HEK293 (cell line): Measurements from ENCODE around the gene PRKAR2B.
A peak's percentile ranks its signal among the peaks of the same experiment; 100 is the strongest.
"Not testable (repeated sequence)": the region's sequence is repeated elsewhere in the genome, so short reads cannot be mapped to it uniquely, and the experiment has no call there.

Experiments used
- CTCF ChIA-PET: fragments of 350-600 bp; formaldehyde crosslinking; extraction: SDS; loops from one replicate; lab custom pipeline; 2021; ENCODE audit warnings: antibody characterized with exemption; lab: Yijun Ruan, JAX
- POLR2A ChIA-PET: fragments of 300-600 bp; formaldehyde crosslinking; extraction: SDS; loops from one replicate; lab custom pipeline; 2020; ENCODE audit warnings: antibody characterized with exemption, inconsistent platforms; lab: Yijun Ruan, JAX
- H3K27ac ChIP-seq: fragments of 200-500 bp; sonication (Bioruptor generic); 2 replicates; pipeline ENCODE4 v1.5.1; 2014; ENCODE audit warnings: low read depth, low read length, control low read depth, inconsistent platforms; ENCODE audit errors: extremely low read depth
- H3K36me3 ChIP-seq, 2 experiments: fragments of 200-500 bp in 1 of 2; sonication (Bioruptor generic) in 1 of 2; 1 replicate in 1 of 2; 2 replicates in 1 of 2; pipeline ENCODE4 v1.5.1; 2014 to 2017; ENCODE audit warnings: inconsistent platforms in 2 of 2, low read length in 2 of 2; ENCODE audit not compliant: control insufficient read depth in 2 of 2, insufficient read depth in 1 of 2
- H3K4me1 ChIP-seq: fragments of 200-500 bp; sonication (Bioruptor generic); 2 replicates; pipeline ENCODE4 v1.5.1; 2014; ENCODE audit warnings: mild to moderate bottlenecking, low read length, inconsistent platforms; ENCODE audit not compliant: control insufficient read depth, insufficient read depth
- H3K4me3 ChIP-seq: 2 replicates; pipeline ENCODE4 v1.5.1; 2011; ENCODE audit warnings: low read depth, mild to moderate bottlenecking, control low read depth, low read length, moderate library complexity
- H3K9me3 ChIP-seq: fragments of 200-500 bp; sonication (Bioruptor generic); 2 replicates; pipeline ENCODE4 v1.5.1; 2014; ENCODE audit warnings: low read depth, low read length, inconsistent platforms; ENCODE audit not compliant: control insufficient read depth, insufficient read depth
- EGR2 ChIP-seq: fragments of 450-650 bp; formaldehyde crosslinking; IDR thresholded peaks from 2 replicates; pipeline ENCODE4 v1.5.1; 2016; ENCODE audit warnings: low read depth, missing biosample characterization, missing genetic modification characterization
- ZBTB8A ChIP-seq: fragments of 450-650 bp; formaldehyde crosslinking; IDR thresholded peaks from 2 replicates; pipeline ENCODE4 v1.5.1; 2016; ENCODE audit warnings: missing biosample characterization, missing genetic modification characterization
- ZNF266 ChIP-seq: fragments of 450-650 bp; formaldehyde crosslinking; IDR thresholded peaks from 2 replicates; pipeline ENCODE4 v1.5.1; 2016; ENCODE audit warnings: missing biosample characterization, missing genetic modification characterization, low read depth
- ZNF394 ChIP-seq: fragments of 450-650 bp; formaldehyde crosslinking; IDR thresholded peaks from 2 replicates; pipeline ENCODE4 v1.5.1; 2016; ENCODE audit warnings: missing biosample characterization, missing genetic modification characterization, mild to moderate bottlenecking, moderate library complexity, borderline replicate concordance
- ZNF426 ChIP-seq: fragments of 450-650 bp; formaldehyde crosslinking; IDR thresholded peaks from 2 replicates; pipeline ENCODE4 v1.5.1; 2017; ENCODE audit warnings: missing biosample characterization, missing genetic modification characterization, mild to moderate bottlenecking, inconsistent platforms, moderate library complexity
- ZNF433 ChIP-seq: fragments of 450-650 bp; formaldehyde crosslinking; IDR thresholded peaks from 2 replicates; pipeline ENCODE4 v1.5.1; 2016; ENCODE audit warnings: missing biosample characterization, missing genetic modification characterization, low read depth
- ZNF510 ChIP-seq: fragments of 450-650 bp; formaldehyde crosslinking; IDR thresholded peaks from 2 replicates; pipeline ENCODE4 v1.5.1; 2018; ENCODE audit warnings: mild to moderate bottlenecking, missing genetic modification characterization, missing biosample characterization; ENCODE audit not compliant: insufficient replicate concordance
- ZNF555 ChIP-seq: fragments of 450-650 bp; formaldehyde crosslinking; conservative IDR thresholded peaks from 2 replicates; pipeline ENCODE4 v1.5.1; 2017; ENCODE audit warnings: missing biosample characterization, mild to moderate bottlenecking, missing genetic modification characterization, inconsistent platforms
- ZNF558 ChIP-seq: fragments of 450-650 bp; formaldehyde crosslinking; IDR thresholded peaks from 2 replicates; pipeline ENCODE4 v1.5.1; 2016; ENCODE audit warnings: missing biosample characterization, missing genetic modification characterization
- ZNF560 ChIP-seq: fragments of 450-650 bp; formaldehyde crosslinking; IDR thresholded peaks from 2 replicates; pipeline ENCODE4 v1.5.1; 2017; ENCODE audit warnings: missing biosample characterization, missing genetic modification characterization, borderline replicate concordance
- ZNF623 ChIP-seq: fragments of 450-650 bp; formaldehyde crosslinking; IDR thresholded peaks from 2 replicates; pipeline ENCODE4 v1.5.1; 2016; ENCODE audit warnings: missing biosample characterization, missing genetic modification characterization
- ZNF629 ChIP-seq: fragments of 450-650 bp; formaldehyde crosslinking; IDR thresholded peaks from 2 replicates; pipeline ENCODE4 v1.5.1; 2017; ENCODE audit warnings: missing biosample characterization, missing genetic modification characterization
- ZNF654 ChIP-seq: fragments of 450-650 bp; formaldehyde crosslinking; IDR thresholded peaks from 2 replicates; pipeline ENCODE4 v1.5.1; 2016; ENCODE audit warnings: low read depth, missing biosample characterization, missing genetic modification characterization
- ZXDB ChIP-seq: fragments of 450-650 bp; formaldehyde crosslinking; IDR thresholded peaks from 2 replicates; pipeline ENCODE4 v1.5.1; 2016; ENCODE audit warnings: missing biosample characterization, missing genetic modification characterization
- TF ChIP-seq, protein P1 (sequence below): fragments of 450-650 bp; formaldehyde crosslinking; conservative IDR thresholded peaks from 2 replicates; pipeline ENCODE4 v1.5.1; 2016; ENCODE audit warnings: low read depth, missing biosample characterization, missing genetic modification characterization
- TF ChIP-seq, protein P2 (sequence below): fragments of 450-650 bp; formaldehyde crosslinking; conservative IDR thresholded peaks from 2 replicates; pipeline ENCODE4 v1.5.1; 2016; ENCODE audit warnings: low read depth, missing biosample characterization, missing genetic modification characterization

Gene PRKAR2B

DNA sequence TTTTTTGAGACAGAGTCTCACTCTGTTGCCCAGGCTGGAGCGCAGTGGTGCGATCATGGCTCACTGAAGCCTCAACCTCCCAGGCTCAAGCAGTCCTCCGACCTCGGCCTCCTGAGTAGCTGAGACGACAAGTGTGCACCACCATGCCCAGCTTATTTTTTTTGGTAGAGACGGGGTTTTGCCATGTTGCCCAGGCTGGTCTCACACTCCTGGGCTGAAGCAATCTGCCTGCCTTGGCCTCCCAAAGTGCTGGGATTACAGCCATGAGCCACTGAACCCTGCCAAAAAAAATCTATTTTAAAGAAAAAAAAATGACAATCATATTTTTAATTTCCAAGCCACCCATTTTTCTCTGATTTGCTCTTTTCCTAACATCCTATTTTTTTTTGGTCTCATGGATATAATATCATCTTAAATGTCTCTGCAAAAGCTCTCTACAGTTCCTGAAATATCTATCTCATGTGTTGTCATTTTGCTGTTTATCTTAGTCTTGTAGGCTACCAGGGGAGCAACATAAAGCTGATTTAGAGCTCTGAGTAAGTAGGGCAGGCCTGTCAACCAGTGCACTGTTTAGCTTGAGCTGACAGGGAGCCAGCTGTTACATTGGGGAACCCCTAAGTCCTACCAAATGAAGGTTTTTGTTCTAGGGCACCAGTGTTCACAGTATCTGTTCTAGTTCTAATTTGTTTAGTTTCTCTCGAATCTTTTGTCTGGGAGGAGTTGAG, 94.4 kb downstream of the PRKAR2B start:
- POLR2A ChIA-PET, result no interaction called here
- no peaks in the 10 kb centered on the region for H3K9me3 ChIP-seq
- no peaks in the 10 kb centered on the region for H3K4me1 ChIP-seq
- H3K27ac ChIP-seq, result no peak overlapping the region
- TF ChIP-seq EGR2 (tag by site-specific recombination), result no peak
- CTCF ChIA-PET, result interaction anchor here (0.9 to 1.4 kb wide), 2 partner anchors 9 to 13 kb away, joined by 3 to 8 read pairs; no protein-coding TSS in a partner anchor
- no peak overlapping the region for H3K4me3 ChIP-seq
- no peaks in the 10 kb centered on the region for H3K36me3 ChIP-seq

DNA sequence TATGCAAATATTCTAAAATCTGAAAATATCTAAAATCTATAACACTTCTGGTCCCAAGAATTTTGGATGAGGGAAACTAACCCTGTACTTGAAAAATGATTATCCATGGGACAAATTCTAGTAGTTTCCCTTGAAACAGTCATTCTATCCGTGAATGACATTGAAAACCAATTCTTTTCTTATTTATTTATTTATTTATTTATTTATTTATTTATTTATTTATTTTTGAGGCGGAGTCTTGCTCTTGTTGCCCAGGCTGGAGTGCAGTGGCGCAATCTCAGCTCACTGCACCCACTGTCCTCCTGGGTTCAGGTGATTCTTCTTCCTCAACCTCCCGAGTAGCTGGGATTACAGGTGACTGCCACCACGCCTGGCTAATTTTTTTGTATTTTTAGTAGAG, 99.4 kb downstream of the PRKAR2B start:
- H3K9me3 ChIP-seq, POLR2A ChIA-PET, CTCF ChIA-PET, H3K36me3 ChIP-seq, H3K27ac ChIP-seq: not testable (repeated sequence)
- peak; percentile 27; the same call in 1 of the 2 replicates for TF ChIP-seq ZNF629
- 0 out of 2 replicates have a peak, but pooled peaks have one; percentile 32 for TF ChIP-seq ZXDB (tag by site-specific recombination)
- TF ChIP-seq, protein P1, sequence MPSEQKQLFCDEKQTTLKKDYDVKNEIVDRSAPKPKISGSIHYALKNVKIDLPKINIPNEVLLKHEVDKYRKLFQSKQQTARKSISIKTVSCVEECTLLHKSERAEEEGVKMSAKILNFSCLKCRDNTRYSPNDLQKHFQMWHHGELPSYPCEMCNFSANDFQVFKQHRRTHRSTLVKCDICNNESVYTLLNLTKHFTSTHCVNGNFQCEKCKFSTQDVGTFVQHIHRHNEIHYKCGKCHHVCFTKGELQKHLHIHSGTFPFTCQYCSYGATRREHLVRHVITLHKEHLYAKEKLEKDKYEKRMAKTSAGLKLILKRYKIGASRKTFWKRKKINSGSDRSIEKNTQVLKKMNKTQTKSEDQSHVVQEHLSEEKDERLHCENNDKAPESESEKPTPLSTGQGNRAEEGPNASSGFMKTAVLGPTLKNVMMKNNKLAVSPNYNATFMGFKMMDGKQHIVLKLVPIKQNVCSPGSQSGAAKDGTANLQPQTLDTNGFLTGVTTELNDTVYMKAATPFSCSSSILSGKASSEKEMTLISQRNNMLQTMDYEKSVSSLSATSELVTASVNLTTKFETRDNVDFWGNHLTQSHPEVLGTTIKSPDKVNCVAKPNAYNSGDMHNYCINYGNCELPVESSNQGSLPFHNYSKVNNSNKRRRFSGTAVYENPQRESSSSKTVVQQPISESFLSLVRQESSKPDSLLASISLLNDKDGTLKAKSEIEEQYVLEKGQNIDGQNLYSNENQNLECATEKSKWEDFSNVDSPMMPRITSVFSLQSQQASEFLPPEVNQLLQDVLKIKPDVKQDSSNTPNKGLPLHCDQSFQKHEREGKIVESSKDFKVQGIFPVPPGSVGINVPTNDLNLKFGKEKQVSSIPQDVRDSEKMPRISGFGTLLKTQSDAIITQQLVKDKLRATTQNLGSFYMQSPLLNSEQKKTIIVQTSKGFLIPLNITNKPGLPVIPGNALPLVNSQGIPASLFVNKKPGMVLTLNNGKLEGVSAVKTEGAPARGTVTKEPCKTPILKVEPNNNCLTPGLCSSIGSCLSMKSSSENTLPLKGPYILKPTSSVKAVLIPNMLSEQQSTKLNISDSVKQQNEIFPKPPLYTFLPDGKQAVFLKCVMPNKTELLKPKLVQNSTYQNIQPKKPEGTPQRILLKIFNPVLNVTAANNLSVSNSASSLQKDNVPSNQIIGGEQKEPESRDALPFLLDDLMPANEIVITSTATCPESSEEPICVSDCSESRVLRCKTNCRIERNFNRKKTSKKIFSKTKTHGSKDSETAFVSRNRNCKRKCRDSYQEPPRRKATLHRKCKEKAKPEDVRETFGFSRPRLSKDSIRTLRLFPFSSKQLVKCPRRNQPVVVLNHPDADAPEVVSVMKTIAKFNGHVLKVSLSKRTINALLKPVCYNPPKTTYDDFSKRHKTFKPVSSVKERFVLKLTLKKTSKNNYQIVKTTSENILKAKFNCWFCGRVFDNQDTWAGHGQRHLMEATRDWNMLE, result peak; percentile 77
- TF ChIP-seq ZNF555 (tag by site-specific recombination), result peak; percentile 67
- TF ChIP-seq, protein P2, sequence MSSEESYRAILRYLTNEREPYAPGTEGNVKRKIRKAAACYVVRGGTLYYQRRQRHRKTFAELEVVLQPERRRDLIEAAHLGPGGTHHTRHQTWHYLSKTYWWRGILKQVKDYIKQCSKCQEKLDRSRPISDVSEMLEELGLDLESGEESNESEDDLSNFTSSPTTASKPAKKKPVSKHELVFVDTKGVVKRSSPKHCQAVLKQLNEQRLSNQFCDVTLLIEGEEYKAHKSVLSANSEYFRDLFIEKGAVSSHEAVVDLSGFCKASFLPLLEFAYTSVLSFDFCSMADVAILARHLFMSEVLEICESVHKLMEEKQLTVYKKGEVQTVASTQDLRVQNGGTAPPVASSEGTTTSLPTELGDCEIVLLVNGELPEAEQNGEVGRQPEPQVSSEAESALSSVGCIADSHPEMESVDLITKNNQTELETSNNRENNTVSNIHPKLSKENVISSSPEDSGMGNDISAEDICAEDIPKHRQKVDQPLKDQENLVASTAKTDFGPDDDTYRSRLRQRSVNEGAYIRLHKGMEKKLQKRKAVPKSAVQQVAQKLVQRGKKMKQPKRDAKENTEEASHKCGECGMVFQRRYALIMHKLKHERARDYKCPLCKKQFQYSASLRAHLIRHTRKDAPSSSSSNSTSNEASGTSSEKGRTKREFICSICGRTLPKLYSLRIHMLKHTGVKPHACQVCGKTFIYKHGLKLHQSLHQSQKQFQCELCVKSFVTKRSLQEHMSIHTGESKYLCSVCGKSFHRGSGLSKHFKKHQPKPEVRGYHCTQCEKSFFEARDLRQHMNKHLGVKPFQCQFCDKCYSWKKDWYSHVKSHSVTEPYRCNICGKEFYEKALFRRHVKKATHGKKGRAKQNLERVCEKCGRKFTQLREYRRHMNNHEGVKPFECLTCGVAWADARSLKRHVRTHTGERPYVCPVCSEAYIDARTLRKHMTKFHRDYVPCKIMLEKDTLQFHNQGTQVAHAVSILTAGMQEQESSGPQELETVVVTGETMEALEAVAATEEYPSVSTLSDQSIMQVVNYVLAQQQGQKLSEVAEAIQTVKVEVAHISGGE (tag by site-specific recombination), result peak; percentile 68
- peak; percentile 84 for TF ChIP-seq ZNF394 (tag by site-specific recombination)
- peak; percentile 42; the same call in 1 of the 2 replicates for TF ChIP-seq ZBTB8A
- TF ChIP-seq ZNF433 (tag by site-specific recombination), result 0 out of 2 replicates have a peak, but pooled peaks have one; percentile 29
- TF ChIP-seq ZNF426, result peak; percentile 77
- 0 out of 2 replicates have a peak, but pooled peaks have one; percentile 31 for TF ChIP-seq ZNF266 (tag by site-specific recombination)
- peak; percentile 58 for TF ChIP-seq ZNF623 (tag by site-specific recombination)
- TF ChIP-seq ZNF654 (tag by site-specific recombination), result peak; percentile 29; the same call in 1 of the 2 replicates
- TF ChIP-seq ZNF558 (tag by site-specific recombination), result peak; percentile 56
- TF ChIP-seq ZNF560 (tag by site-specific recombination), result peak; percentile 68; the same call in 1 of the 2 replicates
- peak; percentile 53 for TF ChIP-seq ZNF510 (tag by site-specific recombination)
- TF ChIP-seq, all 188 proteins: peak for 15; not testable (repeated sequence) for 173
- not testable (repeated sequence) for H3K4me3 ChIP-seq, H3K4me1 ChIP-seq
